NT2/D1 (cell line): Measurements from ENCODE around the gene CMTM1.

Experiments
- YY1 ChIP-seq: IDR thresholded peaks from 2 replicates; pipeline ENCODE4 v1.6.1; 2011; ENCODE audit not compliant: insufficient read length, insufficient read depth
- ZNF274 ChIP-seq: IDR thresholded peaks from 2 replicates; pipeline ENCODE4 v1.6.1; 2011; ENCODE audit warnings: mild to moderate bottlenecking, low read depth, low read length

- no peak for TF ChIP-seq YY1
- no peak for TF ChIP-seq ZNF274
Measured at GRCh38 chr16:66563574-66564334, 2.5 kb upstream of the CMTM1 start.
